Measurements from ENCODE around the gene ADAMTS2.
"Not testable (repeated sequence)": the region's sequence is repeated elsewhere in the genome, so short reads cannot be mapped to it uniquely, and the experiment has no call there.

The ADAMTS2 gene

DNA sequence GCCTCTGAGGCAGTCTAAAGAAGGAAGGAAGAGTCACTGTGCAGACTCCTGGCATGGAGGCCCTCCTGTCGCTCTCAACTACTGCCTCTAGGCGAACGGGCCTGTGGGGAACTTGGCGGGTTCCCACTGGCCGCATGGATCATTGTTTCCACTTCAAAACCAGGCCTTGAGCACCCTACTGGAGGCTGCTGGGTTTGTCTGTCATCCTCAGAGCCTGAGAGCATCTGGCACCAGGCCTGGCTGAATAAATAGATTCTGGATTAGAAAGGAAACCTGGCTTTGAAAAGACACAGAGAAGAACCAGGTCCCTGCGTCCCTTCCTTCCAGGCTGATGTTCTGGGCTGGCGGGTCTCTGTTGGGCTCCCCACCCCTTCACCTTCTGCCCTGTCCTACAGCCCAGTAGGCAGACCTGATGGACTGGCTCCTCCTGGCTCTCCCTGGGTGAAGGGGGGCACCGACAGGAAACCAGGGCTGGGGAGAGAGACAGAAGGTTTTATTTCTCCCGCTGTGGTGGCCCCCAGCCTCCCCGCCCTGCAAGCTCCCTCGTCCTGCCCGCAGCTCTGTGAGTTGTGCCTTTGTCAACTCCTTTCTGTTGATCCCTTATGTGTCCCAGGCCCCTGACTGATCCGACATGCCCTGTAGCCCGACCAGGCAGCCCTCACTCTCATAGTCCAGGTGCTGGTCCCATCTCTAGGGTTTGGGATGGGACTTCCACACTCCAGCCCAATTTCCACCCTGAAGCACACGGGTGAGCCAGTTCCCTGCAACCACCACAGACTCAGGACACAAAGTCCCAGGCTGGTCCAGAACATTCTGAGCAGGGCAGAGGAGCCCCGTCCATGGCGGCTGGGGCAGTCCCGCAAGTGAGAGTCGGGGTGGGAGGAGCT lies 50.1 kb downstream of the ADAMTS2 start:
- no peak for DNase-seq

DNA sequence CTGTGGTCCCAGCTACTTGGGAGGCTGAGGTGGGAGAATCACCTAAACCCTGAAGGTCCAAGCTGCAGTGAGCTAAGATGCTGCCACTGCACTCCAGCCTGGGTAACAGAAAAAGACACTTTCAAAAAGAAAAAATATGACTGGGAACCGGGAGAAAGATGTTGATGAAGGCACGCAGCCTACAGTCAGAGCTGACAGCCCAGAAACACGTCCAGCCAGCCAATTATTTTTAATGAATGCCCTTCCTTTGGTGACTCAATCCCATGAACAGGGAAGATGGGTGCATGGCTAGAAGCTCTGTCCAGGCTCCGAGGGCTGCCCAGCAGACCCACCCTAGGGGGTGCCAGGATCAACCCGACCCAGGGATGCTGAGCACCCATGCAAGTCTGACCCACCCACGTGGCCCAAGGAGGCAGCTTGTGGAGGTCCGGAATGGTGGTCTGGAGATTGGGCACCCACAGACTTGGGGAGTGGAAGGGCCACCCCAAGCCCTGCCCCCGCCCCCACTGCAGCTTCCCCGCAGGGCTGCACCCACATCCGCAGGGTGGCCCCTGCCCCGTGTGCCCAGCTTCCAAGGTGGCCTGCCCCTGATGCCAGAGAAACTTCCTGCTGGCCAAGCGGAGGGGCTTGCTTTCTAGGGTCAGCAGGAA lies 51.0 kb downstream of the ADAMTS2 start:
- DNase-seq: no peak

DNA sequence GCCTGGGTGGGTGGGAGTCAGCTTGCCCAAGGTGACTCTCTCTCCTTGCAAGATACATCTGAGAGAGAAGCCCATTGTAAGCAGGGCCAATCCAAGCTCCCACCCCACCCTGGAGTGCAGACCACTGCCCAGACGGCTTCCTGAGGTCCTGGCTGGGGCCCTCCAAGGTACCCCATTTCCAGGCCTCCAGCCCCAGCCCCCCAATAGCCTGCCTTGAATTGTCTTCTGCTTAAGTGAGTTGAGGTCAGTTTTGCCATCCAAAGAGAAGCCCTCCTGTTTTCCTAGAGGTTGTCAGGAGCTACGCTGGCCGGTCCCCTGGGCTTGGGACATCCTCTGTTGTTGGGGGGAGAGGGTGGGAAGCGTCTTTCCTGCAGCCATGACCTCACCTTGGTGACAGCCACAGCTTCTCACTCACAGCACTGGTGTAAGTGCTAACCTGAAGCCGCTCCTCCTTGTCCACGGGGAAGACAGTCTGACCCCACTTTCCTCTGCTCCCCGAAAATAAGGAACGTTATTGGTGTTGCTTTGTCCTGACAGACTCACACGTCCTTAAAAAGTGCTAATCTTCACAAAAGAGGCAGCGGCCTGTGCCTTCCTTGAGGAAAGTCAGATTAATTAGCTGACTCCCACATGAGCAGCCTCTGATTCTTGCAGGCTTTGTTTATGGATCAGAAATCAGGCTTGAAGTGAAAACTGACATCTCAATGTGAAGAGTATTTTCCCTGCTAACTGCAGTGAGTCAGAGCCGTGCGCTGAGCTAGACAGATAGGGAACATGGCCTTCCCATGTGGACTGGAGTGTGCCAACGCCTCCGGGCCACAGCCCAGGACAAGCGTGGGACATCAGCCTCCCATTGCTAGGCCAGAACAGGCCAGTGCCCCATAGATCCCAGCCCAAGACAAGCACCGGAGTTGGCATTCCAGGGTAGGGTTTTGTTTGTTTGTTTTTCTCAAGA lies 52.3 kb downstream of the ADAMTS2 start:
- no peak for DNase-seq

DNA sequence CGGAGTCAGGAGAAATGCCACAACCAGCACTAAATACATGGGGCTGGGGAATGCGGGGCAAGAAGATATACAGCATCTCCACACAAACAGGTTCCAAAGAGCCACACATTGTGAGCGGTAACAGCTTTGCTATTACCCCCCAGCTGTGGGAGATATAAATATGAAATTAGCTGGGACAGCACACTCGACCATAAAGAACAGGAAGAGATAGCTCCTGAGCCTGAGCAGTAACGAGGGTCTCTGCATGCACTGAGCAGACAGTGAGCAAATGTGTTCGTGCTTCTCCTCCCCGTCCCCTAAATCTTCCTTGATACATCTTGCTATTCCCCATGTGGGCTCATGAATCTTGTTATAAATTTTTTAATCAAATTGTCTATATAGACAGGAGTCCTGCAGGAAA lies 53.1 kb downstream of the ADAMTS2 start:
- no peak for DNase-seq

DNA sequence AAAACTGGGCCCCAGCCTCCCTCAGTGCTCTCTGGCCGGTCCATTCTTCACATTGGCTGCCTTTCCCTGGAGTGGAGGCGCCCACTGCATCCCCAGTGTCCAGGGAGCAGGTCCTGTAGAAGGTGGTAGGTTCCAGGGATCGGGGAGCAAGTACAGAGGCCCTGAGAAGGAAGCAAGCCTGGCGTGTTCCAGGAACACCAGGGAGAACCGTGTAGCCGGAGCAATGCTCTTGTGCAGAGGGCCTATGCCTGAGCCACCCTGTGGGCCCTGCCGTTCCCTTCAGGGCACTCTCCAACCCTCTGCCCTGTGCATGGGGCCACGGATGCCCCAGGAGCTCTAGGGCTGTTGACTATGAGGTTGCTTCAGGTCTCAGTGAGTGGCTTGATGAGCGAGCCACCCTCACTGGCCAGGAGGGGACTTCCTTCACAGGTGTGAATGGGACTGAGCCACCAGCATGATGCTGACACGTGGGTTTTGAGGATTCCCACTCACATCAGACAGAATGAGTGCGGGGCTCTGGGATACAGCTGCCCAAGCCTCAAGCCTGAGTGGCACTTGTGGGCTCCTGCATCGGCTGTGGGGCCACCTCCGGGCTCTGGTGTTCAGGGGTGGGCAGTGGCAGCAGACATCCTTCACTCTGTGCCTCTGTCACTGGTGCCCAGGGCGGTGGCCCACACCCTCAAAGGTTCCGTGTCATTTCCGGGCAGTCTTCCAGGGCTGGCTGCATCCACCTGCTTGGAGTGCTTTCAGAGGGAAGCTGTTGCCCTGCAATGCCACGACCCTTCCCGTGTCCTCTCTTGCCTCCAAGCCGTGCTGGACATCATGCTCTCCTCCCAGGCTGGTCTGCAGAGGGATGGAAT lies 54.4 kb downstream of the ADAMTS2 start:
- DNase-seq: no peak

DNA sequence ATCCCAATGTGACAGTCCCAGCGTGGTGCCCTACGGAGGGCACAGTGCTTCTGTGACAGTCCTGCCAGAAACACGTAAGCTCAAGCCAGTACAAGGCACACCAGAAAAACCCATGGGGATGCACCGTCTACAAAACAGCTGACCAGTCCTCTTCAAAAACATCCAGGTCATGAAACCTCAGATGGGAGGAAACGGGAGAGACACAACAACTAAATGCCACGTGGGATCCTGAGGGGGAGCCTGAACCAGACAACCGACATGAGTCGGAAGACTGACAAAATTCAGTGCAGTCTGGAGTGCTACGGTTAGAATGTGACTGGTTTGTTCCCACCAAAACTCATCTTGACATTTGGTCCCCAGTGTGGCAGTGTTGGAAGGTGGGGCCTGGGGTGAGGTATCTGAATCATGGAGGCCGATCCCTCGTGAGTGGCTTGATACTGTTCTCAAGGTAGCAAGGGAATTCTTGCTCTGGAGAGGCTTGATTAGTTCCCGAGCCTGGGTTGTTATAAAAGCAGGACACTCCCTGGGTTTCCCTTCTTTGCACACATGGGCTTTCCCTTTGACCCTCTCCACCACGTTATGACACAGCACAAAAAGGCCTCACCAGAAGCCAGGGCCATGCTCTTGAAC lies 55.4 kb downstream of the ADAMTS2 start:
- no peak for DNase-seq

DNA sequence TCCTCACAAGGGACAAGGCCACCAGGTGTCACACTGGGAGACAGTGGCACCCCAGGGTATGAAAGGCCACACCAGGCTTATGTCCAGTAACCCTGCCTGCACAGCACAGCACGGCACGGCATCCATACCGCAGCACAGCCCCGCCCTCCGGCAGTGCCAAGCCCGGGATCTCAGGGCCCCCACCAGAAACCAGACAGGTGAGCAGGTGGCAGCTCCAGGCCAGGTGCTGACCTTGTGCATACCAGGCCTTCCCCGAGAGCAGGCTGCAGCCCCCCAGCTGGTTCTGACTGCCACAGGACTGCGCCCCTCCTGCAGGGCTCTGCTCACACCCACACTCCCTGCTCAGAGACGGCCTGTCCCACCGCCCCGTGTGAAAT lies 56.5 kb downstream of the ADAMTS2 start:
- no peak for DNase-seq

DNA sequence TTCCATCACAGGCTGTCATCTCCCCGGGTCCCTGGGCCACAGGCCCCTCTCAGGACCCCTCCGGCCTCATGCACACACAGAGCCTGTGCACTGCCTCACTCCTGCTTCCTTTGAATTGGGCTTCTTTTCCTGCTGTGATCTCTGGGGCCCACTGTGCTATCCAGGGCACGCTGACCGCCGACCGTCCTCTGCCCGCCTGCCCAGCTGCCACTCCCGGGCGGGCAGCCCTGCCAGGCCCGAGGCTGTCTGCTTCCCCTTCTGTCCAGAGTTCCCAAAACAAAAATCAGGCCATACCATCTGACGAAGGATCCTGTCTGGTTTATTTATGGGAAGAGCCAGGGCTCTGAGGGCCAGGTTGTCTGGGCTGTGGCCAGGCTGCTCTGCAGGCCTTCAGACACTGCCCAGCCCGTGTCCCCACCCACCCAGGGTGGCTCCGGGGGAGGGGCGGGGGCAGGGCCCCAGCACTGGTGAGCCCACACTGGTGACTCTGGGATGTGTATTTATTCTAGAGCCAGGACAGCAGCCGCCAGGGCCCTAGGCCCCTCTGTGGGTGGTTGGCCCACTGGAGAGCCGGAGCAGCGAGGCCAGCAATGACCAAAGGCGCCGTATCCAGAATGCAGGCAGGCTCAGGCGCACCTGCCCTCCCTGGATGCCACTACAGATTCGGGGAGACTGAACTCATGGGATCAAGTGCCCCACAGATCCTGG lies 57.0 kb downstream of the ADAMTS2 start:
- no peak for DNase-seq

DNA sequence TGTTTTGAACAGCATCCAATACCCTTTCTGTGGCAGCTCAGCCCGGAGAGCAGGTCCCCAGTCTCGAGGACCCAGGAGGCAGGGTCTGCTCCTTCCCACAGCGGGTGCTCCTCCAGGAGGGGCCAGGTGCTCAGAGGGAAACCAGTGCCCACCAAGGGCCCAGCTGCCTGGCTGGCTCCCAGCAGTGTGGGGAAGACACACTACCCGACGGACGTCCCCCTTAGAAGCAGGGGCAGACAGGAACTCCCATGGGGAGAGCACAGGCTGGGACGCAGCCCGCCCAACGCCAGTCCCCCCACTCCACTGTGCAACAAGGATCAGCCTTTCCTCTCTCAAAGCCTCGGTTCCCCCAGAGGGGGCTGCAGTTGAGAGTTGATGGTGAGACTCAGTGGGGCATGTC lies 57.6 kb downstream of the ADAMTS2 start:
- no peak for DNase-seq

DNA sequence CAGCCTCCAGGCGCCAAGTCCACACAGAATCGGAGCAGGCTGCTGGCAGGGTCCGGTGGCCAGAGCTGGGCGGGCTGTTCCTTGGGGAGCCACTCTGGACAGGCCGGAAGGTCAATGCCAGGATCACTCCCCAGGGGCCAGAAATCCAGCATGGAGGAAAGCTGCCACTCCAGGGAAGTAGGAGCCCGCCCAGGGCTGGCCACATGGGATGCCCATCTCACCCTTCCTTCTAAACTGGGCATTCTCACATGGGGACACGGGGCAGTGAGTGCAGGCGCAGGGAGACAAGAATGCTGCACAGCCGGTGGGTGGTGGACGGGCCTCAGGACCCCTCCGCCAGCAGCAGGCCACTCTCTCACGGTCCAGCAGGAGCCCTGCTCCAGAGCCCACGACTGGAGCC lies 58.2 kb downstream of the ADAMTS2 start:
- DNase-seq: no peak

DNA sequence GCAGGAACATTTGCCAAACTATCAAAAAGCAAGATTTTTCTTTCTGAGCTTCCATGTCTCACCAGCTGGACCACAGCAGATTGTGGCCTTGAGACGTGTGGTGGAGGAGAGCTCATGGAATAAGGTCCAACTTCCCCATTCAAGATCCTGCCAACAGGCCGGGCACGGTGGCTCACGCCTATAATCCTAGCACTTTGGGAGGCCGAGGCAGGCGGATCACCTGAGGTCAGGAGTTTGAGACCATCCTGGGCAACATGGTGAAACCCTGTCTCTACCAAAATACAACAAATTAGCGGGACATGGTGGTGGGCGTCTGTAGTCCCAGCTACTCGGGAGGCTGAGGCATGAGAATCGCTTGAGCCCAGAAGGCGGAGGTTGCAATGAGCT lies 59.5 kb downstream of the ADAMTS2 start:
- DNase-seq: not testable (repeated sequence)

DNA sequence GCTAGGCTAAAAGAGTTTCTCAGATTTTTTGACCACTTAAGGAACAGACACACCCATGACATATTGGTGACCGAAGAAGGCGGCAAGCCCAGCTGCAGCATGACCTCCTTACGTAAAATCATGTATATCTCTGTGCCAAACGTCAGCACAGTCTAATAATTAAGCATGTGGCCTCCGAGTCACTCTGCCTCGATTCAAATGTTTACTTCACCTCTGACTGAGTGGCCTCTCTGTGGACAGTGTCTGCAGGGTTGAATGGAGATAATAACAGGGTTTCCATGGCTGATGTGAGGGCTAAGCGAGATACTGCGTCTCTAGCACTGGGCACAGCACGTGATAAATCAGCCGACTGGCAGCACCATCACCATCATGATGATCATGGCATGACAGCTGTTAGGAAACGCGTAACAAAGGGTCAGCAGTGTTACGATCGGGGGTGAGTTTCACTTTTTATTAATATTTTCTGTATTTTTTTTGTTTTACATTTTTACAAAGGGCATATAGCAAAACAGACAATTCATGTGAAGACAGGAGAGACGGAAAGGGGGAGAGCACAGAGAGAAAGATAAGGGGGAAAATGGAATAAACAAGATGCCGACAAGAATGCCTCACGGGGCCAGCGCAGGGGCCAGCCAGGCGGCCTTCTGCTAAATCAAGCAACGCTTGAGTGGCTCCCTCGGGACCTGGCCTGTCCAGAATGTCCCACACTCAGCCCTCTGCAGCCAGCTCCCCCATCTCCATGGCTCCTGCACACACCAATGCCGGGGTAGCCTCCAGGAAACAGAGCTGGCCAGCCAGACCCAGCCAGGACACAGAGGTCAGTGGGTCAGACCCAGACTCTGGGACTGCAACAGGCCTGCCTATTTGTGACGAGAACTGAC lies 60.3 kb downstream of the ADAMTS2 start:
- no peak for DNase-seq

DNA sequence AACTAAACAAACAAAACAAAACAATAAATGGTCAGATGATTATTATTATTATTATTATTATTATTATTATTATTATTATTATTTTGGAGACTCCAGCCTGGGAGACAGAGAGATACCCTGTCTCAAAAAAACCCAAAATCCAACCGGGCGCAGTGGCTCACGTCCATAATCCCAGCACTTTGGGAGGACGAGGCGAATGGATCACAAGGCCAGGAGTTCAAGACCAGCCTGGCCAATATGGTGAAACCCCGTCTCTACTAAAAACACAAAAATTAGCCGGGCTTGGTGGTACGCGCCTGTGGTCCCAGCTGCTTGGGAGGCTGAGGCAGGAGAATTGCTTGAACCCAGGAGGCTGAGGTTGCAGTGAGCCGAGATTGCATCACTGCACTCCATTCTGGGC lies 61.4 kb downstream of the ADAMTS2 start:
- not testable (repeated sequence) for DNase-seq

DNA sequence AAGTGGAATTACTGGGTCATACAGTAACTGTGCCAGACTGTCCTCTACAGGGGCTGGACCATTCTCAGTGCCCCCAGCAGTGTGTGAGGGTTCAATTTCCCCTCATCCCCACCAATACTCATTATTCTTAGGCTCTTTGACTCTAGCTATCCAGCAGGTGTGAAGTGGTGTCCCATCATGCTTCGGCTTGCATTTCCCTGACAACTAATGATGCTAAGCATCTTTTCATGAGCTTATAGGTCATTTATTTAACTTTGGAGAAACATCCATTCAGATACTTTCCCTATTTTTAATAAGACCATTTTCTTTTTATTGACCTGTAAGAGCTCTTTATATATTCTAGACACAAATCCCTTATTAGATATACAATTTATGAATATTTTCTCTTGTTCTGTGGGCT lies 63.6 kb downstream of the ADAMTS2 start:
- DNase-seq: no peak

DNA sequence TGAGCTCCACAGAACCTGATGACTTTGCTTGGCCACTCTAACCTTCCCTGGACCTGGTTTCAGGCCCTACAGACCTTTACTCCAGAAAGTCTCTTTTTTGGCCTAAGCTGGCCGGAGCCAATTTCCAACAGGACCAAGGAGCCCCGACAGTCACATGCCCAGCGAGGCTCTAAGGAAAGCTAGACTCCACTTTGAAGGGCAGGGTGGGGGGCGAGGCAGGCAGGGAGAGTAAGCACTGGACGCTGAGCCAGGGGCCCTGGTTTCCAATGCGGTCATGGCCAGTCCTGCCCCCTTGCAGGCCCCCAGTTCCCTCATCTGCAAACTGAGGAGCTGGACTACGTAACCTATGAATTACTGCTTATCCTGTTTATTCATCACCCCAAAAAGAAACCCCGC lies 65.2 kb downstream of the ADAMTS2 start:
- DNase-seq: no peak

DNA sequence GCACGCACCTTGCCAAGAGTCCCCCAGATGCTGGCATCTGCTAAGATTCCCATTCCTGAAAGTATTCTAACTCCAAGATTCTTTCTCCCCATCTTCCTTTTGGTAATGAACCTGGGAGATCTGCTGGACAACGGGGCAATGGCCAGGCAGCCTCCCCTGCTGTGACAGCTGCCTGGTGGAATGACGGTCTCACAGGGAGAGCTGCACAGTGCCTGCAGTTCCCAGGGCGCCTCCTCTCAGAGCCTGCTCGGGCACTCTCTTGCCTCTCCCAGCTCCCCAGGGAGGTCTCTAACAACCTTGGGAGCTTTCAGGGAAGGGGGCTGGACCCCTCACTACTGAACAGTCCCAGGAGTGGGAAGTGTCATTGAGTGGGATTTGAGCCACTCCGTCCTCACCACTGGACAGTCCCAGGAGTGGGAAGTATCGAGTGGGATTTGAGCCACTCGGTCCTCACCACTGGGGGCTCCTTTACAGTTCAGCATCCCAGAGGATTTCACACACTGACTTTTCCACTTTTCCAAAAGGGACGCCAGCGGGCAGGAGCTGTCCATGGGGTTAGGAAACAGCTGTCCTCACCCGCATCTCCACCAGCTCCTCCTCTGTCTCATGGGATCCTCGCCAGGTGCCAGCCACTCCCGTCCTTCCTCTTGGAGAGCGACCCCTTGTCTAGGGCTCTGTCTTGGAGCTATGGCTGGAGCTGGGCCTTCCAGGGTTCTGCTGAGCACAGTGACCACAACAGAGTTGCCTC lies 65.7 kb downstream of the ADAMTS2 start:
- DNase-seq: no peak

DNA sequence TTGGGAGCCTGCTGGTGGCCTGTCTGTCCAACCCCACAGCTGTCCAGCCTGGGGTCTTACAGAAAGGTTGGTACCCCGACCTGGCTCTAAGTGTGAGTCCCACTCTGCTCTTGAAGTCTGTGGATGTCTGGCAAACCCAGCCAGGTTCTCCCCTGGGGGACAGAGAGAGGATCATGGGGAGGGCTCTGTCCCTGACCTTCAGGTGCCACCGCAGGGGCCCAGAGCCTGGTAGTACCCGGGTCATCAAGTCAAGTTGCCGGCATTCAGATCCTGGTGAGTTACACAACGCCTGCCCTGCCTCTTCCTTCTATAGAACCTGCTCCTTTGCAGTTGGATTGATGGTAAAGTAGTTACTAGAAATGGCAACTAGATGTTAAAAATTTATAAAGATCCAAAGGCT lies 66.7 kb downstream of the ADAMTS2 start:
- no peak for DNase-seq

DNA sequence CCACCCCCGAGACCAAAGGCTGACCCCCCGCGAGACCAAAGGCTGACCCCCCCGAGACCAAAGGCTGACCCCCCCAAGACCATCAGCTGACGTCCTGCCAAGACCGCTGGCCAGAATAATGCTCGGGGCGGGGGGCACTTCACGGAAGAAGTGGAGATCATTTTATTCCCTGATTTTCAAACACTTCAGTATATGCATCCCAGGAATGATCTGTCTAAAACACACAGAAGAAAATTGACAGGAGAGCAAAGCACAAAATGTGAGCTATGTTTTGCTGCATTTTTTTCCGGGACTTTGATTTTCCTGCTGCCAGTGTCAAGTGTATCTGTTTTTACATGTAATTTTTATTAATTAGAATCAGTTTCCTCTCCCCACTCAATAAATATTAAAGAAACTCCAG lies 67.1 kb downstream of the ADAMTS2 start:
- DNase-seq: no peak

DNA sequence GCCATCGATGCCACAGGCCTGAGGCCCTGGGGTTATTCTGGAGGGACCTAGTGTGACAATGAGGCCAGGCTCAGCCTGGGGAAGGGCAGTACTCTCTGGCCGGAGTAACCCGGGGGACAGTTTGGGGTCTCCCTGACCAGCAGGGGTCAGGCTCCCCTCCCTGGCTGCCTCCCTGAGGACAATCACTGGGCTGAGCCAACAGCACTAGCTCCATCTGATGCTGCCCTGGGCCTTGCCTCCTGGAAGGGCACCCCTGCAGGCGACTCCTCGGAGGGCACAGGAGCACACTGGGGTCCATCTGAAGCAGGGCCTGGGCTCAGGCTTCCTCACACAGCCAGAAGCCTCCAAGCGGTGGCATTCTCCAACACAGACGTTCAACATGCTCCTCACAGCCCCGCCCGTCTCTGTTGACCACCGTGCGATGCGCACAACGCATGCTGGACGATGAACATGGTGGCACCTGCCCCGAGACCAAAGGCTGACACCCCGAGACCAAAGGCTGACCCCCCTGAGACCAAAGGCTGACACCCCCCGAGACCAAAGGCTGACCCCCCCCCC lies 68.3 kb downstream of the ADAMTS2 start:
- DNase-seq: no peak
